ENCODE results near the gene THAP10.

GRCh38 chr15:70873232-70874054 is 18.8 kb downstream of the THAP10 start:
- TF ChIP-seq CTCF (IDR thresholded peaks at IDR 0.05; ENCODE audit: borderline replicate concordance, extremely low read depth, low read length, poor library complexity, severe bottlenecking) (no peak), EZH2 (IDR thresholded peaks at IDR 0.05; ENCODE audit: borderline replicate concordance, low read depth, low read length, severe bottlenecking) (no peak)

Data from DND-41 (cell line).